ENCODE measurements around the gene TMEM212.
"Not testable (repeated sequence)": the region's sequence is repeated elsewhere in the genome, so short reads cannot be mapped to it uniquely, and the experiment has no call there.

Gene TMEM212

DNA sequence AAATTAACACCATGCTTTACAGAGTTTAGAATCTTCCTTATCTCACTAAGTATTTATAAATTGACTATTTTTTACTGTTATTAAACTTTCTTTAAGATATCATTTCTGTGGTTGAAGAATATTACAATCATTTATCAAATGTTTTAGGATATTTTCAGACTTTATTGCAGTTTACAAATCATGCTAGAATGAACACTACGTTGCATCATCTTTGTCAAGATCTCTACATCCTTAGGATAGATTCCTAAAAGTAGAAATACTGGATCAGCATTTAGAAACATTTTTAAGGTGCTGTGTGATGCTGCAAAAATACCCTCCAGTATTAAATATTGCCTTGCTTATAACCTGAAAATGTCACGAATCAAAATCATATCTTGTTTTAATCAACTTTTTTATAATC, 30.3 kb upstream of the TMEM212 start:
- Histone ChIP-seq H3K4me2 (ENCODE audit: low read depth, low read length, poor library complexity, severe bottlenecking) (no peak overlapping the region), H3K4me3 (ENCODE audit: low read length, poor library complexity, severe bottlenecking) (no peak overlapping the region), H3K27me3 (ENCODE audit: insufficient read depth, low read length, poor library complexity, severe bottlenecking) (no peaks in the 10 kb centered on the region), H4K20me1 (ENCODE audit: insufficient read depth, low read length, poor library complexity, severe bottlenecking) (no peaks in the 10 kb centered on the region), H2AFZ (ENCODE audit: low read length) (no peak overlapping the region), H3K36me3 (ENCODE audit: insufficient read depth, low read length) (no peaks in the 10 kb centered on the region), H3F3A (ENCODE audit: low read depth) (no peaks in the 10 kb centered on the region), H3K9me2 (replicated peaks; ENCODE audit: low read depth, low read length) (no peaks in the 10 kb centered on the region), H3K9ac (ENCODE audit: low read depth, low read length, poor library complexity, severe bottlenecking) (no peak overlapping the region), H3K9me3 (ENCODE audit: insufficient read depth, low read depth, low read length) (no peaks in the 10 kb centered on the region), H3K79me2 (ENCODE audit: insufficient read depth, low read length) (no peaks in the 10 kb centered on the region), H3K4me1 (ENCODE audit: insufficient read depth, low read length, poor library complexity, severe bottlenecking) (no peaks in the 10 kb centered on the region)
- TF ChIP-seq EZH2phosphoT487 (IDR thresholded peaks at IDR 0.05; ENCODE audit: borderline replicate concordance): no peak
- TF ChIP-seq, protein P1, sequence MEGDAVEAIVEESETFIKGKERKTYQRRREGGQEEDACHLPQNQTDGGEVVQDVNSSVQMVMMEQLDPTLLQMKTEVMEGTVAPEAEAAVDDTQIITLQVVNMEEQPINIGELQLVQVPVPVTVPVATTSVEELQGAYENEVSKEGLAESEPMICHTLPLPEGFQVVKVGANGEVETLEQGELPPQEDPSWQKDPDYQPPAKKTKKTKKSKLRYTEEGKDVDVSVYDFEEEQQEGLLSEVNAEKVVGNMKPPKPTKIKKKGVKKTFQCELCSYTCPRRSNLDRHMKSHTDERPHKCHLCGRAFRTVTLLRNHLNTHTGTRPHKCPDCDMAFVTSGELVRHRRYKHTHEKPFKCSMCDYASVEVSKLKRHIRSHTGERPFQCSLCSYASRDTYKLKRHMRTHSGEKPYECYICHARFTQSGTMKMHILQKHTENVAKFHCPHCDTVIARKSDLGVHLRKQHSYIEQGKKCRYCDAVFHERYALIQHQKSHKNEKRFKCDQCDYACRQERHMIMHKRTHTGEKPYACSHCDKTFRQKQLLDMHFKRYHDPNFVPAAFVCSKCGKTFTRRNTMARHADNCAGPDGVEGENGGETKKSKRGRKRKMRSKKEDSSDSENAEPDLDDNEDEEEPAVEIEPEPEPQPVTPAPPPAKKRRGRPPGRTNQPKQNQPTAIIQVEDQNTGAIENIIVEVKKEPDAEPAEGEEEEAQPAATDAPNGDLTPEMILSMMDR (conservative IDR thresholded peaks at IDR 0.05; ENCODE audit: low read length): no peak

DNA sequence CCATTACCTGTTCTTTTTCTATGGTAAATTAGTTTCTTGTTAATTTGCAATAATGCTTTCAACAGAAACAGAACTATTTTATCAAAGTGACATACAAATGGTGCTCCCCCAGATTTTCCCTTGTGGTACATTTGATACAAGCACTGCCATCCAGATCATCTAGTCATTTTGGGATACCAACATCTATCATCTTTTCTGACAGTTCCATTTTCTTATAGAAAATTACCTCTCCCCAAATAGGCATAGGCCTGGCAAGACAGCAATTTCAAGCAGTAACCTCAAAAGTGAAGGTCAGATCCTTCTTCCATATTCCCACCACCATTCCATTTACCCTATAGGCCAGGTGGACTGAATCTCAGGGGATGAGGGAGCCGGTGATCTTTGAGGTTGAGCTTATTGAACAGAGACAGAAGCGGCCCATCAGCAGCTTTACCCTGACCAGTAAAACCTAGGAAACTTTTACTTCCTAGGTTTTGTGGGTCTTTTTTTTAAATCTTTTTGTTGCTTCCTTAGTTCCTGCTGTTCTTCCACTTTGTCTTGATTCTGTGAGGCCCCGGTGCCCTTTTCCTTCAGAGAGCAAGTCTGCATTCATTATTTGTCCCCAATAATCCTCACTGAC, 29.8 kb upstream of the TMEM212 start:
- Histone ChIP-seq H2AFZ (ENCODE audit: low read length) (no peak overlapping the region), H3K27me3 (ENCODE audit: insufficient read depth, low read length, poor library complexity, severe bottlenecking) (no peaks in the 10 kb centered on the region), H3K9ac (ENCODE audit: low read depth, low read length, poor library complexity, severe bottlenecking) (no peak overlapping the region), H3K4me2 (ENCODE audit: low read depth, low read length, poor library complexity, severe bottlenecking) (no peak overlapping the region), H3K79me2 (ENCODE audit: insufficient read depth, low read length) (no peaks in the 10 kb centered on the region), H4K20me1 (ENCODE audit: insufficient read depth, low read length, poor library complexity, severe bottlenecking) (no peaks in the 10 kb centered on the region), H3K4me1 (ENCODE audit: insufficient read depth, low read length, poor library complexity, severe bottlenecking) (no peaks in the 10 kb centered on the region), H3K36me3 (ENCODE audit: insufficient read depth, low read length) (no peaks in the 10 kb centered on the region), H3F3A (ENCODE audit: low read depth) (no peaks in the 10 kb centered on the region), H3K9me3 (ENCODE audit: insufficient read depth, low read depth, low read length) (no peaks in the 10 kb centered on the region), H3K4me3 (ENCODE audit: low read length, poor library complexity, severe bottlenecking) (no peak overlapping the region), H3K9me2 (replicated peaks; ENCODE audit: low read depth, low read length) (no peaks in the 10 kb centered on the region)
- TF ChIP-seq, protein P1 (conservative IDR thresholded peaks at IDR 0.05; ENCODE audit: low read length): no peak
- TF ChIP-seq EZH2phosphoT487 (IDR thresholded peaks at IDR 0.05; ENCODE audit: borderline replicate concordance): no peak

- no peak overlapping the region for H3K4me3 ChIP-seq (ENCODE audit: low read length, poor library complexity, severe bottlenecking)
- no peaks in the 10 kb centered on the region for H3K9me3 ChIP-seq (ENCODE audit: insufficient read depth, low read depth, low read length)
- no peaks in the 10 kb centered on the region for H4K20me1 ChIP-seq (ENCODE audit: insufficient read depth, low read length, poor library complexity, severe bottlenecking)
- H3K4me1 ChIP-seq (ENCODE audit: insufficient read depth, low read length, poor library complexity, severe bottlenecking): no peaks in the 10 kb centered on the region
- H3K27me3 ChIP-seq (ENCODE audit: insufficient read depth, low read length, poor library complexity, severe bottlenecking): no peaks in the 10 kb centered on the region
- no peak overlapping the region for H3K9ac ChIP-seq (ENCODE audit: low read depth, low read length, poor library complexity, severe bottlenecking)
- H3K79me2 ChIP-seq (ENCODE audit: insufficient read depth, low read length): no peaks in the 10 kb centered on the region
- H3K4me2 ChIP-seq (ENCODE audit: low read depth, low read length, poor library complexity, severe bottlenecking): no peak overlapping the region
- H2AFZ ChIP-seq (ENCODE audit: low read length): no peak overlapping the region
- no peaks in the 10 kb centered on the region for H3K36me3 ChIP-seq (ENCODE audit: insufficient read depth, low read length)
- no peaks in the 10 kb centered on the region for H3F3A ChIP-seq (ENCODE audit: low read depth)
- no peaks in the 10 kb centered on the region for H3K9me2 ChIP-seq (replicated peaks; ENCODE audit: low read depth, low read length)
- TF ChIP-seq, protein P1 (conservative IDR thresholded peaks at IDR 0.05; ENCODE audit: low read length): no peak
- TF ChIP-seq EZH2phosphoT487 (IDR thresholded peaks at IDR 0.05; ENCODE audit: borderline replicate concordance): no peak
These were observed 29.2 kb upstream of the TMEM212 start for GRCh38 chr3:171813897-171814460.

GRCh38 chr3:171814662-171815061, 28.5 kb upstream of the TMEM212 start:
- H3K27me3 ChIP-seq (ENCODE audit: insufficient read depth, low read length, poor library complexity, severe bottlenecking); H3F3A ChIP-seq (ENCODE audit: low read depth); H3K9me3 ChIP-seq (ENCODE audit: insufficient read depth, low read depth, low read length); H3K4me1 ChIP-seq (ENCODE audit: insufficient read depth, low read length, poor library complexity, severe bottlenecking); H3K36me3 ChIP-seq (ENCODE audit: insufficient read depth, low read length); H3K79me2 ChIP-seq (ENCODE audit: insufficient read depth, low read length); H3K4me2 ChIP-seq (ENCODE audit: low read depth, low read length, poor library complexity, severe bottlenecking); H2AFZ ChIP-seq (ENCODE audit: low read length); H3K9ac ChIP-seq (ENCODE audit: low read depth, low read length, poor library complexity, severe bottlenecking); H3K4me3 ChIP-seq (ENCODE audit: low read length, poor library complexity, severe bottlenecking); H4K20me1 ChIP-seq (ENCODE audit: insufficient read depth, low read length, poor library complexity, severe bottlenecking); H3K9me2 ChIP-seq (replicated peaks; ENCODE audit: low read depth, low read length): not testable (repeated sequence)
